ENCODE results near the gene NRN1L.
A peak's percentile ranks its signal among the peaks of the same experiment; 100 is the strongest.

The NRN1L gene

GRCh38 chr16:67927131-67927941 lies 42.7 kb downstream of the NRN1L start:
- no peak for TF ChIP-seq CTCF (IDR thresholded peaks at IDR 0.05; ENCODE audit: borderline replicate concordance, insufficient read depth, low read depth, low read length)
- no peak overlapping the region for H3K4me3 ChIP-seq (ENCODE audit: low read depth, low read length)

- H3K4me3 ChIP-seq (ENCODE audit: low read depth, low read length): no peak overlapping the region
- no peak for TF ChIP-seq CTCF (IDR thresholded peaks at IDR 0.05; ENCODE audit: borderline replicate concordance, insufficient read depth, low read depth, low read length)
Measured at GRCh38 chr16:67928147-67928546, 43.5 kb downstream of the NRN1L start.

- TF ChIP-seq CTCF (IDR thresholded peaks at IDR 0.05; ENCODE audit: borderline replicate concordance, insufficient read depth, low read depth, low read length): peak; percentile 99
- no peak overlapping the region for H3K4me3 ChIP-seq (ENCODE audit: low read depth, low read length)
Measured at GRCh38 chr16:67928561-67929364, 44.1 kb downstream of the NRN1L start.

- TF ChIP-seq CTCF (IDR thresholded peaks at IDR 0.05; ENCODE audit: borderline replicate concordance, insufficient read depth, low read depth, low read length): no peak
- H3K4me3 ChIP-seq (ENCODE audit: low read depth, low read length): no peak overlapping the region
Measured at GRCh38 chr16:67930191-67930590, 45.5 kb downstream of the NRN1L start.

DNA sequence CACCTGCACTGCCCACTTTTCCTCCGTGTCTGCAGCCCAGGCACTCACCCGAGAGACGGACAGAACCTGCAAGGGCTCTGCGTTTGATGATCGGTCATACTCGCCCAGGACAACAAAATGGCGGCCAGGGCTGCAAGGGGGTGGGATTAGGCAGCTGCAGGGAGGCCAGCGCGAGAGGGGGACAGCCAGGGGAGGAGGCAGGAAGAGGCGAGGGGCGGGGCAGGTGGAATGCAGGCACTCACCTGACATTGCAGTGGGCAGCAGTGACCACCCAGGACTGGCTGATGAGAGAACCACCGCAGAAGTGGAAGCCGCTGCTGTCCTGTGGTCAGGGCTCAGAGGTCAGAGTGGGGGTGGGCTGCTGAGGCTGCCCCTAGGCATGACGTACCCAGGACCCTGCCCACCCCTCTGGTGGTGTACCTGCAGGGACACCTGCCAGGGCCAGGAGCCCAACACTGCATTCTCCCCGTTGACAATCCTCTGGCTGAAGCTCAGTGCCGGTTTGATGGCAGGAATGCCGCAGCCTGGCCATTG lies 46.1 kb downstream of the NRN1L start:
- H3K4me3 ChIP-seq (ENCODE audit: low read depth, low read length): no peak overlapping the region
- no peak for TF ChIP-seq CTCF (IDR thresholded peaks at IDR 0.05; ENCODE audit: borderline replicate concordance, insufficient read depth, low read depth, low read length)

DNA sequence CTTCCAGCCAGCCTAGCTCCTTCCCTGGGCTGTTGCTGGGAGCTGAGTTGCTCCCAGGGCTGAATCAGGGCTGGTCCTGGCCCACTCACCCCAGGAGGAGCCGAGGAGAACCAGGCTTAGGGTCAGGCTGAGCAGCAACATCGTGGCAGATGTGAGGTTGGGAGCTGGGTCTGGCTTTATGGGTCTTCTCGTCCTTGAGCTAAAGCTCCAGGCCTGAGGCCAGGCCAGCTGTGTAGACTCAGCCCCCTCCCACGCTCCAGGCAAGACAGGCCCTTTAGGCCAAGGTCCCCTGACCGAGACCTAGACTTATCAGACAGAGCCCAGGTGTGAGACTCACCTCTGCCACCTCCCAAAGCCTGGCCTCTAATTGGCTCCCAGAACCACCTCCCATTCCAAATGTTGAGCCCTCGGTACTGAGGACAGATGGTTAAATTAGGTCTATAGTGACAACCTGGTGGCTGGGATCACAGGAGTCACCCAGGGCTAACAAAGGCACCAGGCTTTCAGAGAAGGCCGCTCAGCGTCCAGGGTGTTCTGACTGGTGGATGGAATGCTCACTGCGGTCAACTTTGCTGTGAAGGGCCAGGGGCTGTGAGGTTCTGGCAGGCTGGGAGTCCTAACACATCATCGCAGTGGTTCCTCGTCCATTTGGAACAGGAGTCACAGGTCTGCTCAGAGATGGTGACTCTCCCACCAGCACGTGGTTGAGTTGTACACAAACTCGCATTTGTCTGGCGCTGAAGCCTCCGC lies 47.2 kb downstream of the NRN1L start, which contains the start of gene CTRL:
CTRL (minus strand) TSS at position 151 of the 750 bp plus-strand sequence; CDS start at position 141, 10 bp downstream.
- H3K4me3 ChIP-seq (ENCODE audit: low read depth, low read length): no peak within 1 kb of the TSS
- no peak for TF ChIP-seq CTCF (IDR thresholded peaks at IDR 0.05; ENCODE audit: borderline replicate concordance, insufficient read depth, low read depth, low read length)

All from GM12875 (cell line).